Adrenal gland (tissue), 12 donors: ENCODE results near the gene CD28. TPM values are rescaled to one million over a fixed set of nuclear protein-coding genes. Genes with fewer than 3 reads are reported as not detected.

Experiments used
- DNase-seq, 7 donors: peaks; one replicate each; pipeline ENCODE4 v3.0.0-alpha.2; 2019 to 2020
- H3K27ac ChIP-seq, 5 donors: fragments of 200-600 bp; sonication (generic) in 4 of 5; 1 replicate in 3 of 5; 2 replicates in 2 of 5; pipeline versions ENCODE4 v1.5.1 to v1.8.0; 2016 to 2020; ENCODE audit warnings: mild to moderate bottlenecking in 1 of 5
- H3K27me3 ChIP-seq: fragments of 200-600 bp; 2 replicates; pipeline ENCODE4 v1.8.0; 2021
- H3K36me3 ChIP-seq, 2 donors: fragments of 200-600 bp; replicated peaks in 1 of 2; 1 replicate in 1 of 2; 2 replicates in 1 of 2; pipeline versions ENCODE4 v1.5.1 to v1.8.0; 2018 to 2022
- H3K4me1 ChIP-seq, 2 donors: fragments of 200-600 bp; replicated peaks in 1 of 2; 1 replicate in 1 of 2; 2 replicates in 1 of 2; pipeline versions ENCODE4 v1.5.1 to v1.8.0; 2018 to 2021
- H3K4me3 ChIP-seq, 4 donors: fragments of 200-600 bp; sonication (generic) in 3 of 4; one replicate each; pipeline ENCODE4 v1.5.1; 2016 to 2018
- H3K9me3 ChIP-seq, 3 donors: fragments of 200-600 bp; sonication (generic) in 1 of 3; replicated peaks in 1 of 3; 1 replicate in 2 of 3; 2 replicates in 1 of 3; pipeline versions ENCODE4 v1.5.1 to v1.8.0; 2016 to 2021
- POLR2A ChIP-seq, 2 donors: fragments of 450-650 bp; IDR thresholded peaks; one replicate each; pipeline ENCODE4 v1.6.1; 2017; ENCODE audit warnings: antibody characterized with exemption in 2 of 2, mild to moderate bottlenecking in 2 of 2, moderate library complexity in 1 of 2
- WGBS, 4 donors: extraction: QIAGEN DNeasy Blood & Tissue Kit in 2 of 4; methylation state at CpG; one replicate each; pipeline versions ENCODE4 v1.1.5 to v1.1.7; 2013 to 2017; 5-methylcytosine and 5-hydroxymethylcytosine counted together
- intact Hi-C, 2 donors: fragments of 100-400 bp; cut with DNase I; formaldehyde crosslinking; loops; one replicate each; pipeline versions ENCODE4 v1.14.1 to v1.15.0; 2022 to 2023
- polyA plus RNA-seq, 3 donors: library from polyadenylated mRNA; stranded (reverse); fragments of 200-250 nt in 2 of 3; fragments of 350-450 nt in 1 of 3; fragmentation: Illumina TruSeq in 1 of 3; extraction: RNeasy Lipid Tissue Mini Kit (QIAGEN cat#74804) in 1 of 3; gene quantifications; one replicate each; pipeline ENCODE4 v1.2.3, GENCODE V29; 2013 to 2014
- total RNA-seq, 9 donors: library from RNA; depleted of rRNA in 4 of 9; stranded (reverse); fragments of >200 nt in 4 of 9; fragments of 120-200 nt in 1 of 9; fragmentation: NEBNext Ultra II Directional in 1 of 9; extraction: Animal tissue kit (Norgen Biotek cat#: 25700) in 1 of 9; gene quantifications; one replicate each; pipeline versions ENCODE4 v1.1.0 to v1.2.4, GENCODE V29; 2013 to 2023
- TF ChIP-seq, protein P1 (sequence below), 6 experiments: fragments of 450-650 bp in 4 of 6; fragments of 200-600 bp in 2 of 6; sonication (generic) in 1 of 6; IDR thresholded peaks; 1 replicate in 5 of 6; 2 replicates in 1 of 6; pipeline versions ENCODE4 v1.5.1 to v1.8.0; 2016 to 2021; ENCODE audit warnings: antibody characterized with exemption in 6 of 6, mild to moderate bottlenecking in 2 of 6, moderate library complexity in 1 of 6
- donor health status: healthy with polysubstance abuse.
- donor health status: Bipolar disorder and iron deficiency.
- donor health status: DM: yes; HTN: yes; CAD: no.
- donor health status: DM: no; HTN: no; CAD: no.
- donor health status: DM: no; HTN: no; CAD: no.
- donor health status: DM: yes; HTN: yes; CAD: no.

Gene CD28
- total and polyA plus RNA-seq, 12 donors: 0.08 to 1.4 (median 0.32) TPM; not detected in 1

DNA sequence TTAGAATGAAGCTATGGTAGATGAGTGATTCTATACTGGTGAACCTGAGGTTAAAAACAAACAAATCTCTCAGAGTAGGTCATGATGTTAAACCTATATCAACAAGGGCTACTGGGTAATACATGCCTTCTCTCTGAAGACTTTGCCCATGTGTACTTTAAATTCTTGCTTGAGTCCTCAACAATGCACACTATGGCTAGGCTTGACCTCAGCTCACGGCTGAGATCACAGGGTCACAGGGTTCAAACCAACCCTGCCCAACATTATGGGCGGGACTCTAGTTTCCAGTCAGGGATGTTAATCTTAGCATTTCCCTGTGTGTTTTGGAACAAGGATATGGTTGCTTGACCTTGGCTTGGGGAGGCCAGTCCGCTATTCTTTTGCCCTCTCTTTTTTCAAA, 7.7 kb downstream of the CD28 start:
- Histone ChIP-seq H3K36me3 (no peaks in the 10 kb centered on the region), H3K27ac (no peak overlapping the region), H3K27me3 (no peaks in the 10 kb centered on the region), H3K9me3 (no peaks in the 10 kb centered on the region), H3K4me3 (no peak overlapping the region), H3K4me1 (peaks cover 8 to 13% of the 10 kb centered on the region in 2 donors)
- DNase-seq: peak; percentile 12 to 56 (median 28)
- intact Hi-C loops: no loop called here
- WGBS, 4 donors: 37 to 51% (median 46%) methylated on average over 3 of the region's 3 CpGs
- TF ChIP-seq POLR2A (IDR thresholded peaks at IDR 0.05): no peak
- TF ChIP-seq, protein P1, sequence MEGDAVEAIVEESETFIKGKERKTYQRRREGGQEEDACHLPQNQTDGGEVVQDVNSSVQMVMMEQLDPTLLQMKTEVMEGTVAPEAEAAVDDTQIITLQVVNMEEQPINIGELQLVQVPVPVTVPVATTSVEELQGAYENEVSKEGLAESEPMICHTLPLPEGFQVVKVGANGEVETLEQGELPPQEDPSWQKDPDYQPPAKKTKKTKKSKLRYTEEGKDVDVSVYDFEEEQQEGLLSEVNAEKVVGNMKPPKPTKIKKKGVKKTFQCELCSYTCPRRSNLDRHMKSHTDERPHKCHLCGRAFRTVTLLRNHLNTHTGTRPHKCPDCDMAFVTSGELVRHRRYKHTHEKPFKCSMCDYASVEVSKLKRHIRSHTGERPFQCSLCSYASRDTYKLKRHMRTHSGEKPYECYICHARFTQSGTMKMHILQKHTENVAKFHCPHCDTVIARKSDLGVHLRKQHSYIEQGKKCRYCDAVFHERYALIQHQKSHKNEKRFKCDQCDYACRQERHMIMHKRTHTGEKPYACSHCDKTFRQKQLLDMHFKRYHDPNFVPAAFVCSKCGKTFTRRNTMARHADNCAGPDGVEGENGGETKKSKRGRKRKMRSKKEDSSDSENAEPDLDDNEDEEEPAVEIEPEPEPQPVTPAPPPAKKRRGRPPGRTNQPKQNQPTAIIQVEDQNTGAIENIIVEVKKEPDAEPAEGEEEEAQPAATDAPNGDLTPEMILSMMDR (IDR thresholded peaks at IDR 0.05): no peak

DNA sequence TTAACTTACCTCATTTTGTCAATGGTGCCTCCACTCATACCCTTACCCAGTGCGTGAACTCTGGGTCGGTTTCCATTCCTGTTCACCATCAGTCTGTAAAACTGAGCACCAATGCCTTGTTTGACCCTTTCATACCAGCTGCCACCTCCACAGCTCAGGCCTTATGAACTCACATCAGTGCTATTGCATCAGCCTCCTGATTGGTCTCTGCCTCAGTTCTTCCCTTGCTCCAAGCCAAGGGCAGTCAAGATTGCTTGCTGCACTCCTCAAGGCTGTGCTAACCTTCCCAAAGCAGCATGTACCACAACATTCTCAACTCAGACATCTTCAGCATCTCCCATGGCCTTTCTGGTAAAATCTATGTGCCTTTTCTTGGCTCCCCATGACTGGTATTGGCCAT, 9.3 kb downstream of the CD28 start:
- intact Hi-C loops: no loop called here
- WGBS, 4 donors: 95 to 100% (median 96%) methylated on average over 2 of the region's 2 CpGs

DNA sequence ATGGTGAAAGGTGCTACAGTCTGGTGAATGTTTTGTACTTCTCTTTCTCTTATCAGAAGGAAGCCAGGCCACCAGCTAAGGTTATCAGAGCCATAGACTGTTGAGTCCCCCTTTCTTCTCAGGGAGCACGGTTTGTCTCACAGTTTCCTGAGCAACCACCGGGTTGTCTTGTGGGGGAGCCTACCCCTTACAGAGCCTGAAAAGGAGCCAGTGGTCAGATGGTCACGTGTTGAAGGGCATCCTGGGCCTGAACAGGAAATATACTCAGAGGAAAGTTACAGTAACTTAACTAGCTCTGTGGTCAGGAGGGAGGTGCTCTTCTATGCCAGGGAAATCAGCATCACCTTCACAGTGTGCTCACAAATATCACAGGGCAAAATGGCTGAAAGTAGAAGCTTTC, 11.6 kb downstream of the CD28 start:
- TF ChIP-seq POLR2A (IDR thresholded peaks at IDR 0.05): no peak
- TF ChIP-seq, protein P1 (IDR thresholded peaks at IDR 0.05): no peak
- Histone ChIP-seq H3K4me1 (no peaks in the 10 kb centered on the region), H3K27ac (no peak overlapping the region), H3K36me3 (no peaks in the 10 kb centered on the region), H3K27me3 (no peaks in the 10 kb centered on the region), H3K9me3 (no peaks in the 10 kb centered on the region), H3K4me3 (no peak overlapping the region)
- 43 to 63% (median 54%) methylated on average over 2 to 3 of the region's 3 CpGs for WGBS, 4 donors
- intact Hi-C loops: no loop called here
- peak in 4 of 7 donors; percentile 7 to 19 (median 11) for DNase-seq

More for the DNA sequence above, 9.3 kb downstream of the CD28 start:
- Histone ChIP-seq H3K36me3 (no peaks in the 10 kb centered on the region), H3K4me3 (no peak overlapping the region), H3K27me3 (no peaks in the 10 kb centered on the region), H3K4me1 (no peaks in the 10 kb centered on the region), H3K27ac (no peak overlapping the region), H3K9me3 (no peaks in the 10 kb centered on the region)
- no peak for TF ChIP-seq POLR2A (IDR thresholded peaks at IDR 0.05)
- TF ChIP-seq, protein P1 (IDR thresholded peaks at IDR 0.05): no peak
- DNase-seq: no peak

DNA sequence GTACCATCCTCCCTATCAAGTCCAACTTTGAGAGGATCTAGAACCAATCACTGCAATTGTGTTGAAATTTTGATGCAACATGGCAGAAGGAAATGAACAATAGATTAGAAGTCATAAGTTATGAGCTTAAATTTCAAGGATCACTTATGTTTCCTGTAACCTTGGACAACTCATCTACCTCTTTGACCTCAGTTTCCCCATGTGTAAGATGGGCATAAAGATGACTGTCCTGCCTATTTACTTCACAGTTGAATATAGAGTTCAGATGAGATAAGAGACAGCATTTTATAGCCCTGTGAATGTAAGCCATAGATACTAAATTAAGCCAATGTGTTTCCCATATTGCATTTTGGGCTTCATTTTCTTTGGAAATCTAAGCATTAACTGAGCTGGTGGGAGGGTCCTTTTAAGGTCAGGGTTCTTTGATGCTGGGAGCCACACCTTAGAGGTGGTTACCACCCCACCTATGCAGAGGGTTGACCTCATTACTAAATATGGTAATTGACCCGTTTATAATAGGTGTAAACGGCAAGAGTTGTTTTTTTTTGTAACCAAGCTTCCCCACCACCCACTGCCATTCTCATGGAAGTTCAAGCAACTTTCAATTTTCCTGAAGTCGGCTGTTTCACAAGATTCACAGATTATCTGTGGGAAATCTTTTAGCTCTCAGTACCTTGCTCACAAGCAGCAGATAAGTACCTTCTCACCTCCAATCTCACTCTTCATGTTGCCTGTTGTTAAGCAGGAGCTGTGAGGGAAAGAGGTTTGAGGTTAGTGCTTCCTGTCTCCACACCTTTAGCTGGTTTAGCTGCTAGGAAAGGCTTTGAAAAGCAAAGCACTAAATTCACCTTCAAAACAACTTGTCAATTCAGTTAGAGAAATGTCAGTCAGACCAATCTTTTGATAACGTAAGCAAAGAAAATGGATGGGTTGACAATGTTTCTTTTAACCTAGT, 13.3 kb downstream of the CD28 start:
- TF ChIP-seq, protein P1 (IDR thresholded peaks at IDR 0.05): no peak
- TF ChIP-seq POLR2A (IDR thresholded peaks at IDR 0.05): no peak
- 65 to 80% (median 68%) methylated on average over 4 of the region's 4 CpGs for WGBS, 4 donors
- H3K4me1 ChIP-seq: no peaks in the 10 kb centered on the region
- H3K9me3 ChIP-seq: no peaks in the 10 kb centered on the region
- H3K36me3 ChIP-seq: no peaks in the 10 kb centered on the region
- no peaks in the 10 kb centered on the region for H3K27me3 ChIP-seq
- no peak overlapping the region for H3K27ac ChIP-seq
- no peak overlapping the region for H3K4me3 ChIP-seq
- no peak for DNase-seq
- intact Hi-C loops: no loop called here
